Ishikawa (cell line): ENCODE results near the gene RPN2.

Source experiments
- CEBPB ChIP-seq: IDR thresholded peaks from 2 replicates; pipeline ENCODE4 v1.6.1; 2012
- CREB1 ChIP-seq: IDR thresholded peaks from 2 replicates; pipeline ENCODE4 v1.6.1; 2012; ENCODE audit warnings: low read depth
- EP300 ChIP-seq: IDR thresholded peaks from 2 replicates; pipeline ENCODE4 v1.6.1; 2012; ENCODE audit warnings: borderline replicate concordance
- FOXM1 ChIP-seq: IDR thresholded peaks from 2 replicates; pipeline ENCODE4 v1.6.1; 2012; ENCODE audit warnings: low read depth, borderline replicate concordance
- RAD21 ChIP-seq: IDR thresholded peaks from 2 replicates; pipeline ENCODE4 v1.6.1; 2012; ENCODE audit warnings: low read depth
- TAF1 ChIP-seq: IDR thresholded peaks from 2 replicates; pipeline ENCODE4 v1.6.1; 2012; ENCODE audit warnings: low read depth, mild to moderate bottlenecking
- TCF12 ChIP-seq: IDR thresholded peaks from 2 replicates; pipeline ENCODE4 v1.6.1; 2012; ENCODE audit warnings: low read depth
- TEAD4 ChIP-seq: IDR thresholded peaks from 2 replicates; pipeline ENCODE4 v1.6.1; 2012
- YY1 ChIP-seq: IDR thresholded peaks from 2 replicates; pipeline ENCODE4 v1.6.1; 2012; ENCODE audit warnings: low read depth
- TF ChIP-seq, protein P1 (sequence below): IDR thresholded peaks from 2 replicates; pipeline ENCODE4 v1.6.1; 2012; ENCODE audit warnings: low read depth, mild to moderate bottlenecking
- TF ChIP-seq, protein P2 (sequence below): IDR thresholded peaks from 2 replicates; pipeline ENCODE4 v1.6.1; 2012
- TF ChIP-seq, protein P3 (sequence below): IDR thresholded peaks from 2 replicates; pipeline ENCODE4 v1.6.1; 2012

DNA sequence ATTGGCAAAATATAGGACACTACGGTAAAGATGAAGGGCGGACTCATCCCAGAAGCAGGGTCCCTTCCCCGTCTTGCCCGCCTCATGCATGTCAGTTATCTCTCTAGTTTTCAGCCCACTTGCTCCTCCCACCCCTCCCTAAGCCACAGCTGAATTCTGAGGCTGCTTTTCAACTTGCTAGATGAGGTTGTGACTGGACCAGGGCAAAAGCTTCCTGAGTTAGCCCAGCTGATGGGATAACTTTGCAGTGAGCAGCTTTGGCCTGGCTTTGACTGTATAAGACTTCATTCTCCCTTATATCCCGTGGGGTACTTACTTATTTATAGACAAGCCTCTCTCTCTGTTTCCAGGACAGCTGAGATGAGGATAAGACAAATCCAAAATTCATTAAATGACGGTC, 59.3 kb downstream of the RPN2 start:
- TF ChIP-seq EP300, result no peak
- TF ChIP-seq CEBPB, result no peak
- TF ChIP-seq, protein P1, sequence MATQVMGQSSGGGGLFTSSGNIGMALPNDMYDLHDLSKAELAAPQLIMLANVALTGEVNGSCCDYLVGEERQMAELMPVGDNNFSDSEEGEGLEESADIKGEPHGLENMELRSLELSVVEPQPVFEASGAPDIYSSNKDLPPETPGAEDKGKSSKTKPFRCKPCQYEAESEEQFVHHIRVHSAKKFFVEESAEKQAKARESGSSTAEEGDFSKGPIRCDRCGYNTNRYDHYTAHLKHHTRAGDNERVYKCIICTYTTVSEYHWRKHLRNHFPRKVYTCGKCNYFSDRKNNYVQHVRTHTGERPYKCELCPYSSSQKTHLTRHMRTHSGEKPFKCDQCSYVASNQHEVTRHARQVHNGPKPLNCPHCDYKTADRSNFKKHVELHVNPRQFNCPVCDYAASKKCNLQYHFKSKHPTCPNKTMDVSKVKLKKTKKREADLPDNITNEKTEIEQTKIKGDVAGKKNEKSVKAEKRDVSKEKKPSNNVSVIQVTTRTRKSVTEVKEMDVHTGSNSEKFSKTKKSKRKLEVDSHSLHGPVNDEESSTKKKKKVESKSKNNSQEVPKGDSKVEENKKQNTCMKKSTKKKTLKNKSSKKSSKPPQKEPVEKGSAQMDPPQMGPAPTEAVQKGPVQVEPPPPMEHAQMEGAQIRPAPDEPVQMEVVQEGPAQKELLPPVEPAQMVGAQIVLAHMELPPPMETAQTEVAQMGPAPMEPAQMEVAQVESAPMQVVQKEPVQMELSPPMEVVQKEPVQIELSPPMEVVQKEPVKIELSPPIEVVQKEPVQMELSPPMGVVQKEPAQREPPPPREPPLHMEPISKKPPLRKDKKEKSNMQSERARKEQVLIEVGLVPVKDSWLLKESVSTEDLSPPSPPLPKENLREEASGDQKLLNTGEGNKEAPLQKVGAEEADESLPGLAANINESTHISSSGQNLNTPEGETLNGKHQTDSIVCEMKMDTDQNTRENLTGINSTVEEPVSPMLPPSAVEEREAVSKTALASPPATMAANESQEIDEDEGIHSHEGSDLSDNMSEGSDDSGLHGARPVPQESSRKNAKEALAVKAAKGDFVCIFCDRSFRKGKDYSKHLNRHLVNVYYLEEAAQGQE, result no peak
- TF ChIP-seq, protein P2, sequence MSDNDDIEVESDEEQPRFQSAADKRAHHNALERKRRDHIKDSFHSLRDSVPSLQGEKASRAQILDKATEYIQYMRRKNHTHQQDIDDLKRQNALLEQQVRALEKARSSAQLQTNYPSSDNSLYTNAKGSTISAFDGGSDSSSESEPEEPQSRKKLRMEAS, result no peak
- TF ChIP-seq RAD21, result no peak
- TF ChIP-seq, protein P3, sequence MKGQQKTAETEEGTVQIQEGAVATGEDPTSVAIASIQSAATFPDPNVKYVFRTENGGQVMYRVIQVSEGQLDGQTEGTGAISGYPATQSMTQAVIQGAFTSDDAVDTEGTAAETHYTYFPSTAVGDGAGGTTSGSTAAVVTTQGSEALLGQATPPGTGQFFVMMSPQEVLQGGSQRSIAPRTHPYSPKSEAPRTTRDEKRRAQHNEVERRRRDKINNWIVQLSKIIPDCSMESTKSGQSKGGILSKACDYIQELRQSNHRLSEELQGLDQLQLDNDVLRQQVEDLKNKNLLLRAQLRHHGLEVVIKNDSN, result no peak
- no peak for TF ChIP-seq FOXM1
- TF ChIP-seq CREB1, result no peak
- TF ChIP-seq TAF1, result no peak
- no peak for TF ChIP-seq TCF12
- TF ChIP-seq TEAD4, result no peak
- TF ChIP-seq YY1, result no peak
